NCI-H345 (cell line): ENCODE data around the gene PRKG1.
"Not testable (repeated sequence)": the region's sequence is repeated elsewhere in the genome, so short reads cannot be mapped to it uniquely, and the experiment has no call there.

ENCODE experiments used
- DNase-seq: peaks from one replicate; lab custom pipeline; 2025; lab: John Stamatoyannopoulos, UW

PRKG1 gene

DNA sequence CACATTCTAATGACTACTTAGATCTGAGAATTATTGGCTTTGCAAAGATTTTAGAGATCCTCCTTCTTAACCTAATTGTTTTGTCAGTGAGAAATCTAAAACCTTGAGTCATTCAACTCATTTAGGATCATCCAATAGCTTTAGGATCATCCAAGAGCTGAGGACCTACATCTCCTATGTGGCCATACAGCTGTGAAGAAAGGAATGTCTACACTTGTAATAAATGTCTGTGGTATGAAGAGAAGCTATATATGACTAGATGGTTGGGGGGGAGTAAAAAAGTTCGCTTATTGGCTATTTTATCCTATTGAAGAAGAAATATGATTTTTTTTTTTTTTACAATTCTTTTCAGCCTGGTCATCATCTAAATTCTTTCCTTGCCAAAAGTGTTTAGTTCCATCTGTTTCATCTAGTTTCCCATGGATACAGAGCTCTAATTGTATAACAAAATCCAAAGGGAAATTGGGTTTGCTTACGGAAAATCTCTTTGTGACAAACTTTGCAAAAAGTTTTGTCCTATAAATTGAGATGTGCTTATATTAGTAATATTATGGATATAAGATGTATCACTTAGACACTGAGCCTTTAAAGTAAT is 196.7 kb downstream of the PRKG1 start:
- no peak for DNase-seq

DNA sequence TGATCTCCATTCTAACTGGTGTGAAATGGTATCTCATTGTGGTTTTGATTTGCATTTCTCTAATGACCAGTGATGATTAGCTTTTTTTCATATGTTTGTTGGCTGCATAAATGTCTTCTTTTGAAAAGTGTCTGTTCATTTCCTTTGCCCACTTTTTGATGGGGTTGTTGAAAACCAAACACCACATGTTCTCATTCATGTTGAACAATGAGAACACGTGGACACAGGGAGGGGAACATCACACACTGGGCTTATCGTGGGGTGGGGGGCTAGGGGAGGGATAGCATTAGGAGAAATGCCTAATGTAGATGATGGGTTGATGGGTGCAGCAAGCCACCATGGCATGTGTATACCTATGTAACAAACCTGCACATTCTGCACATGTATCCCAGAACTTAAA is 197.8 kb downstream of the PRKG1 start:
- DNase-seq, result not testable (repeated sequence)

DNA sequence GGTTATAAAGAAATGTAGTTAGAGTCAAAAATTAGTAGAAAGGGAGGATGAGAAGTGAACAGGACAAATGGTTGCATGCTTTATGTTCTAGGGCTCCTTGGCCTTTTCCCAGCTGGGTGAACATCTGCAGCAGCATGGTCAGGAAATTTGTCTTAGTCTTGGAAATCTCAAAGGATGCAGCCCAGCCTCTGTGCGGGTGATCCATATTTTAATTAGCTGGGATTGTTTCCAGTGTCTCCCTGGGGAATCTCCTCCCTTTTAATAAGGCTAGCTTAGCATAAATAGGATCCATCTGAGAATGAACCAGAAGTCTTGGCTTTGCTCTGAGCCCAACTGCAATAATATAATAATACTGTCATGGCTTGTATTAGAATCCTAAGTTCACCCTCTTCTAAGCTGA is 198.3 kb downstream of the PRKG1 start:
- DNase-seq, result no peak

DNA sequence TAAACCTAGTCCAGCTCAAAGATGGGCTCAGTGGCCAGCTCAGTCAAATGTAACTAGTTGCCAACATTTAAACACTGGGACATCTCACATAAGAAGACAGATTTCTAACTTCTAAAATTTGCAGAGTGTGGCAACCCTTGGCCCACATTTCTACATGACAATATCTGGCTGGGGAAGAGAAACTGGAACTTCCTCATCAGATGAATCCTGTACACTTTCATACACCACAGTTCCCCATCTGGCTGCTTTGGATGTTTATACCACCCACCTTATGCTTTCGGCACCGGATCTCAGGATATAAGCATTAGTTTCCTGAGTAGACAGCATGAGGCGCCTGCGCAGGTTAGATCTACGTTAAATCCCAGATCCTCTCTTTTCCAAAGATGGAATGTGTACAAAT is 199.3 kb downstream of the PRKG1 start:
- no peak for DNase-seq

DNA sequence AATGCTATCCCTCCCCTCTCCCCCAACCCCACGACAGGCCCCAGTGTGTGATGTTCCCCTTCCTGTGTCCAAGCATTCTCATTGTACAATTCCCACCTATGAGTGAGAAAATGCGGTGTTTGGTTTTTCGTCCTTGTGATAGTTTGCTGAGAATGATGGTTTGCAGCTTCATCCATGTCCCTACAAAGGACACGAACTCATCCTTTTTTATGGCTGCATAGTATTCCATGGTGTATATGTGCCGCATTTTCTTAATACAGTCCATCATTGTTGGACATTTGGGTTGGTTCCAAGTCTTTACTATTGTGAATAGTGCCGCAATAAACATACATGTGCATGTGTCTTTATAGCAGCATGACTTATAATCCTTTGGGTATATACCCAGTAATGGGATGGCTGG is 201.8 kb downstream of the PRKG1 start:
- DNase-seq, result not testable (repeated sequence)

DNA sequence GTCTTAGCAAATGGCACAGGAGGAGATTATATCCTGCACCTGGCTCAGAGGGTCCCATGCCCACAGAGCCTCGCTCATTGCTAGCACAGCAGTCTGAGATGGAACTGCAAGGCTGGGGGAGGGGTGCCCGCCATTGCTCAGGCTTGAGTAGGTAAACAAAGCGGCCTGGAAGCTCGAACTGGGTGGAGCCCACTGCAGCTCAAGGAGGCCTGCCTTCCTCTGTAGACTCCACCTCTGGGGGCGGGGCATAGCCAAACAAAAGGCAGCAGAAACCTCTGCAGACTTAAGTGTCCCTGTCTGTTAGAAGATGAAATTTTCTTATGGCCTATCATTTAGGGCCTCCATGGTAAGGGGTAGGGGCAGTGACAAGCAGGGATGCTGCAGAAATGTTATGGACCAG is 207.1 kb downstream of the PRKG1 start:
- DNase-seq, result not testable (repeated sequence)

DNA sequence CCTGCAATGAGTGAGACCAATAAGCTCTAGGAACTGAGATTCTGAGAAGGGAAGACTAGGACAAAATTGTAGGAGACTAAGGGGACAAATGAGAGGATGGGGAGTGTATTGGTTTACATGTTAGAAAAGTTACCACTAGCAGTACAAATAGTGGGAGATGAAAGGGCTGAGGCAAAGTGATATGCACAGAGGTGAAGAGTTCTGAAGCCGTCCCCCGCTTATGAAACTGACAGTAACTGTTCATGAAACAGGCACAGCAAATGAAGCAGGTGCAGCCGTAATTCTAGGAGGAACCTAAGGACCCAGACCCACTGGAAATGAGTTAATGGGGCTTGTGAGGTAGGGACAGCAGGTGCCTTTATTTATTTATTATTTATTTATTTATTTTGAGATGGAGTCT is 211.3 kb downstream of the PRKG1 start:
- DNase-seq, result no peak

DNA sequence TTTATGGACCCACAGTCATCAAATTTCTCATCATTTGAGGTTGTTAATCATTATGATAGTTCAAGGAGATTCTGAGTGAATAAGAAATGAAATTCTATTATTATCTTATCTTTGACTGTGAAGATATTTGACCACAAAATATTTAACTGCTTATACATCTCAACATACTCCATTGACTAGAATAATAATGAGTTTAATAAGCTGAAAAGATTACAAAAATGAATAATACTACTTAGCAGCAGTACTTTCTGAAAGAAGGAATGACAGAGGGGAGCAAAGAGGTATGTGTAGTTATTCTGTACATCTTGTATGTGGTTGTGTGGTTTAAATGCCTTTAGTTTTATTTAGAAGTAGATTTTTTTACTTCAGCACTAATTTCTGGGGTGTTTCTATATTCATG is 214.2 kb downstream of the PRKG1 start:
- DNase-seq, result no peak

DNA sequence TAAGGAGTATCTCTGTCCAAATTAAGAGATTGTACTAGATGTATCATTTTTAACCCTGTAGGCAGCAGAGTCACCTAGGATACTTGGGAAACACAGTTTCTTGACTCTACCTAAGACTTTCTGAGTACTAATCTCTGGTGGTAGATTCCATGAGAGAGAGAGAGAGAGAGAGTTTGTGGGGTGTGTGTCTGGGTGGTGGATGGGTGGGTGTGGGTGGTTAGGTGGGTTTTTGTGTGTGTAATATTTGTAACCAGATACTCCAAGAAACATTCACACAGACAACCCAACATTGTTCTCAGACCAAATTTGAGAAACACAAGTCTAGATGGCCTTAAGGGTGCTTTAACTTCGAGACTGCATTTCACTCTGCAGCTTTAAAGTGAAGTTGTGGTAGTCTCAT is 215.2 kb downstream of the PRKG1 start:
- no peak for DNase-seq

DNA sequence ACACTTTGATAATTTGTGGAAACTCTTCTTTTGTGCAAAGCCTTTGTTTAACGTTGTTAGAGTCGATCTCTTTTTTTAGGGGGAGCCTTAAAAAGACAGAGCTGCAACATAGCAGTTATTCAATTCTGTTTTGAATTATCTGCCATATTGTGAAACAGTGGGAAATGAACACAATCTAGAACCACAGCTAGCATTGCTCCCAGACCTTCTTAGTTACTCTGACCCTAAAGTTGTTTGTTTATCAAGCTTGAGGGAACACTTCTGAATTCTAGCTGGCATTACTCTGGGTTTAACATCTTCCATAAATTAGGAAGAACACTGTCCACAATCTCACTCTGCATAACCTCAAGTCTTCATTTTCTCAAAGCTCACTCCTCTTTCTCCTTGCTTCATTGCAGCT is 217.7 kb downstream of the PRKG1 start:
- no peak for DNase-seq

DNA sequence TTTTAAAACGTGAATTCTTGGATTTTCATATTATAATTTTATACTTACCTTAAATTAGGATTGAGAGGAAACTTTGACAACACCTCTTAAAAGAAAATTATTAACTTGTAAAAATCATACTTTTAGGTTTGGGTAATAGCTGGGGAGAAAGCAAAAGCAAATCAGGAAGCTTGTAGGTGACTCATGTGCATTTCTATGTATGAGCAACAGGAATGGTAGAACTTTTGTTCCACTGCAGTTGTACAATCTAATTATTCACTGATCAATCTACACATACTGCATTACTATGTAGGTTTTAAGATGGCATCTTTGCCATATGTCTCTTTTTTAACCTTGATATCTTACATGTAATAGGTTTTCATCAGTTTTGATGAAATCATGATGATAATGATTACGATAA is 223.2 kb downstream of the PRKG1 start:
- DNase-seq, result no peak

DNA sequence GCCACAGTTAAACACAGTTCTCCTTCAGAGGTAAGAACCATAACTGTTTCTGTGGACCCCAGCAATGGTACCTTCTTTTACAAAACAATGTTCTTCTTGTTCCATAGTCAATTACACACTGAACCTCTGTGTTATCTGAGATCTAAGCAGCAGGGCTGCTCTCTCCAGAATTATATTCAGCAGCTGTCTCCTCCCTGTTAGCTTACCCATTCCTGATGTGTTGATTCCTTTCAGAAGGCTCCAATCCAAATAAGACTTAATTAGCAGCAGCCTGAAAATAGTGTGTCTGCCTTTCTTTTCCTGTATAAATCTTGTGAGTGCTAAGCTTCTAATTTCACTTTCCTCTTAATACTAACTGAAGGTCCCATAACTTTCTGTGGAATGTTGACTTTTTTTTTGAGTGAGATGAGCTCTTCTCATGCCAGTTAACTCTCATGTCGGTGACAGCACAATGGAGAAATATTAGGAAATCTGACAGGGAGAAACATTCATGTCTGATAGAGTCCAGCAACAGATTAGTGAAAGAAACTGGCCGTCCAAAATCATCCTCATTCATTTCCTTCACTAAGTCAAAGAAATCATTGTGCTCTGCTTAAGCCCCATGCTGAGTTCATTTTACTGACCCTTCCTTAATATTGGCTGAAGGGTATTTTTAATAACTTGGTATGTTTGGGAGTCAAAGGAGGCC is 226.5 kb downstream of the PRKG1 start:
- no peak for DNase-seq

DNA sequence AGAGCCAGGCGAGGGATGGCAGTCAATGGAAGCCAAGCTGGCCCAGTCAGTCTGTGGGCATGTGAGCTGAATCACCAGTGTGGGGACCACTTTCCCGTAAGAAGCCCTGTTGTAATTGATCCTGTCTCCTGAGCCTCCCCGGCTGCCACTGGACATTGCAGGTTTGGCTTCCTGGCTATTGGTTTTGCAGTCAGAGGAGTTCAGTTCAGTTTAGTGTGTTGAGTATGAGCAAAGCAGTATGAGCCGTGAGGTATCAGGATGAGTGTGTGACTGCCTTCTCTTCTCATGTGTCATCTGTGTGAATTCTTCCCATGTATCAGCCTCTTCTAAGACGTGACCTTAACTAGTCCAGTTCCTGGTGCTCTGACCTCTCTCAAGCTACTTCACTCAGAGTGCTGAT is 227.4 kb downstream of the PRKG1 start:
- no peak for DNase-seq

DNA sequence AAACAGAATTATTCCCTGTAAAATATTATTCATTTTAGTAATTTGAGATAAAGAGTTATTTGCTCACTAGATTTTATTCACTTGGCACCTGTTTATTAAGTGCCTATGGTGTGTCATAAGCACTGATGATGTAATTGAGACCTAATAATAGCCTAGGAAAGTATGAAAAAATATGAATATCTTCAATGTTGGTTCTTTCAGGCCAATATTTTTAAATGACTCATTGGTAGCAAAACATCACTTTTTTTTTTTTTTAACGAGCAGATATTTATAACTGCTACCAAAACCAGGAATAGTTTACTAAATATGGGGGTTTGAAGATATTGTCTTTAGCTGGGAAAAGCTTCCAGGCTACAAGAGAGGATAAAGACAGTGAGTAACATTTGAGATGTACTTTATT is 228.0 kb downstream of the PRKG1 start:
- no peak for DNase-seq

DNA sequence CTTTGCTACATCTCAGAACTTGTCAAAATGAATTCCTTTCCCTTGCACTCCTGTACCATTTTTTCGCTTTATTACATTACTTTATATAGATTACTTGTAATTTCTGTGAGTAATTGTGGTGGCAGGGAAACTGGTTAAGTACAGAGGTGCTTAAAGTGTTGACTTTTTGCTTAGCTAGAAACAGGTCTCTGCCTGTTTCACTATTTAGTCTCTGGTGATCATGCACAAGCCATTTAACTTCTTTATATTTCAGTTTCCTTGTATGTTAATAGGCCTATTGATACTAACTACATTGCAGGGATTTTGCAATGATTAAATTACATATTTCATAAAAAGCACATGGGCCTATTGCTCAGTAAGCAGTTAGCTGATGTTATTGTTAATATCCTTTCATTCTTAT is 233.8 kb downstream of the PRKG1 start:
- no peak for DNase-seq

DNA sequence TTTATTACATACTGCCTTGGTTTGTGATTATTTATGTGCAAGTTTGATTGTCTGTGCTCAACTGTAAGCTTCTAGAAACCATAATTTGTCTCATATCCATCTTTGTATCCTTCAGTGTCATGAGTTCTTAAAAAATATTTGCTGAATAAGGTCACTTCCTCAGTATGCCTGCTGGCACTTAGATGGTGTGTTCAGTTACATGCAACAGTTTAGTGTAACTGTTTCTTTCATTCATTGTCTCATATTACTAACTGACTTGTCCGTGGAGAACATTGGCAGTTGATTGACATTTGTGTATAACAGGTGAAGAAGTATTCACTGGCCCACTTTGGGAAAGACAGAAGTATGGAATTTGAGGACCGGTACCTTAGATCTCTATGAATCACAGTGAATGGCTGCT is 236.9 kb downstream of the PRKG1 start:
- DNase-seq, result no peak

DNA sequence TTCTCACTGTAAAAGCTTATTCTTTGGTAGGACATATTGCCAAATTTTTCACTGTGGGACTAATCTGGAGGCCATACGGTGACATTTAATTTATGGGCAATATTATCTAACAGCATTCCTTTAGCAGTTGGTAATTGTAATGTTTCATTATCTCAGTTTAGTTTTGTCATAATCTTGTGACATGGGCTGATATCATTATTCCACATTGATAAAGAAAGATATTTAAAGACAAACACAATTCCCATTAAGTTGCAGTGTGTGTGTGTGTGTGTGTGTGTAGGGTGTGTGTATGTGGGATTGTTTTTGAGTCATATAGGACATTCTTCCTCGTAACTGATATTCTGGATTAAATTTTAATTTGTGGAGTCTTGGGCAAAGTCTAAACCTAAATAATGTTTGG is 238.5 kb downstream of the PRKG1 start:
- DNase-seq, result no peak

DNA sequence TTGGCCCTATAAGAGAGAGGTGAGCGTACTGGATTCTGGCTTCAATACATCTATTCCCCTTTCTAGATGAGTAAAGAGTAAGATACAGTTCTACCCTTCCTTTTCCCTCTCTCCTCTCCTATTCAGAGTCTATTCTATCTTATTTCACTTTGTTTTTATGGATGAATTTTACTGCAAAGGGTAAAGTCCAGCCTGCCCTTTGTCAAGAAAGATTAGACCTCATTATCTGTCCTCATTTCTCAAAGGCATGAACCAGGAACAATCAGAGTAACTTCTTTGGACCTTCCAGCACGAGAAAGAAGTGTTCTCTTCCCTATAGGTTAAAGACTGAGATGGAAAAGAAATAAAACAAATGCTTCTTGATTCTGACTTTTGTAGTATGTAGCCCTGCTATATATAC is 239.0 kb downstream of the PRKG1 start:
- no peak for DNase-seq

DNA sequence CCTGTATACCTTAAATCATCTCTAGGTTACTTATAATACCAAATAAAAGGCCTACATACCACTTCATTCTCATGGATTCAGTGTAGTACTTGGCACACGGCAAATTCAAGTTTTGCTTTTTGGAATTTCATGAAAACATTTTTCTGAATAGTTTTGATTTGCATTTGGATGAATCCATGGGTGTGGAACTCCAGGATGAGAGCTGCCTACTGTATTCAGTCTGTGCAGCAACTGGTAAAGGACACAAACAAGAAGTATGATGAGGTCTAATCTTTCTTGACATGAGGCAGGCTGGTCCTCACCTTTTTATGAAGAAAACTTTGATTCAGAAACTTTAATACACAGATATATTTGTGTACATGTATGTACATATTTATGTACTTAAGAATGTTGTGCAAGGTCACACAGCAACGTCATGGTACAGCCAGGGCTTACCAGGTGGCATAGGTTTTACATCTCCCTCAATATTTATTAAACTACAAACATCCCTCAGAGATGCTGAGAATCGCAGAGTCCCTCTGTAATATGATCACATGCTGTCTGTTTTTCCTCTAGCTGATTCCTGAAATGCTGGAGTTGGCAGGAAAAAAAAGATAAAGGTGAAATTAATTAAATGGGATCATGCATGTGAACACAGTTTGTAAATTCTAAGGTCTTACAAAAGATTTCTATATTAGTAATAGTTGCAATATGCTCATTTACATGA is 239.6 kb downstream of the PRKG1 start:
- no peak for DNase-seq

DNA sequence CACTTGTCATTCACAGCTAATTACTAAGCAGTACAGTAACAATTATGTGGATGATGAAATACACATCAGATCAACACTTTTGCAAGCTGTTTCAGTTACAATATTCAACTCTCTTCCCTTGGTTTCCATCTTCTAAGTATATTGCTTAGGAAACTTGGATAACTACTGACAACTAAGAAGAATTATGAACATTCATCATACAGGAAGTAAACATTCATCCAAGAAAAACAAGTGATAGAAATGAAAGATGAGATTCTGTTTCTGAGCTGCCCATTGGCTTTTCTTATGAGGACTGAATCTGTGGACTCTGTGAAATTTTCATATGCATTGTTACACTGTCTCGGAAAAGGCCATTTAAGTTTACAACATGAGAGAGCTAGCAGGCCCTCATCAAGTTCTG is 240.2 kb downstream of the PRKG1 start:
- no peak for DNase-seq

DNA sequence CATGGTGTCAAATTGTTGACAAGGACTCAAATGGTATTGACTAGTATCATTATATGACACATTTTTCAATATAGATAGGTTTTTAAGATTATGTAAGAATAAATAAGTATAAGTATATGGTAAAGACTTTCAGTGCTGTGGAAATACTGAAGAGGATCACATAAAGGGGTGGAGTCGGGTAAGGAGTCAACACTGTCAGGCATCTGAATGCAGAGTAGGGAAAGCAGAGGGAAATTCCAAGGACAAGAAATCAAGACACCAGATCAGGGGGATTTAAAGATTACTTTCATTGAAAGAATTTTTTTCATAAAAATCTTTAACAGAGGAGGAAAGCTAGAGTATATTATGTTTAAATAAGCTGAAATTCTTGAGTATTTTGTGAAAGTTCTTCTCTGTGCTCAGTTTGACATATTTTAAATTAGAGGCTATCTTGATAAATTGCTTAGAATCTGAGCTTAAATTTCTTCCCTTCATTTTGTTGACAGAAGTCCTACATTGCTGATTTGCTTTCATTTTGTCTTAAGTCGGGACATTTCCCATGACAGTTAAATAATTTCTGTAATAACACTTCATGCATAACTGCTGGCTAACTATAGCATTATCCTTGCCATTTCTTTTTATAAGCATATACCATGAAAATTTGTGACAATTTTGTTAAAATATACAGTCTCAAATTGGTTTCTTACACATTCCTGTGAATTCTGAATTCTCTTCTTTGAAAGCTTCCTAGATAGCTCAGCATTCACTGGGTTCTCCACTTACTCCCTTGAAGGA is 244.3 kb downstream of the PRKG1 start:
- no peak for DNase-seq

DNA sequence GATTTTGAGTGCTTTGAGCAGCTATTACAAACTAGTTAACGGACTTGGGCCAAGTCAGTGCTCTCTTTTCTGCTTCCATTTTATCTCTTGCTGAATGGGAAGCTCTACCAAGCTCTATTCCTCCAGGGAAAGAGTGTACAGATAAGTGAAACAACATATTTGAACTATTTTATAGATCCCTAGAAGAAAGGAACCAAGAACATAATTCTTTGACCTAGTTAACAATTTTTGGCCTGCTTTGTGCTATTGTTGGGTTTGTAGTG is 244.8 kb downstream of the PRKG1 start:
- DNase-seq, result no peak

DNA sequence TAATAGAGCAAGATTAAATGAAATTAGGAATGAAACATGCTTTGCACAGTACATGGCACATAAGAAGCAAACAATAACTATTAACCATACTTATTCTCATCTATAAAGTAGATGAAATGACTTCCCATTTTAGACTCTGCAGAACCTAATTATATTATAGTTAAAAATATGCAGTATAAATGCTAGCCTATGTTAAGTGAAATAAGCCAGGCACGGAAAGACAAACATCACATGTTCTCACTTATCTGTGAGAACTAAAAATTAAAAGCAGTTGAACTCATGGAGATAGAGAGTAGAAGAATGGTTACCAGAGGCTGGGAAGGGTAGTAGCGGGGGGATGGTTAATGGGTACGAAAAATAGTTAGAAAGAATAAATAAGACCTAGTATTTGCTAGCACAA is 247.0 kb downstream of the PRKG1 start:
- DNase-seq, result no peak
